Tongue (tissue), 2 donors: ENCODE measurements around the gene SLX4IP. TPM values are rescaled to one million over a fixed set of nuclear protein-coding genes. Genes with fewer than 3 reads are reported as not detected.

ENCODE experiments used
- DNase-seq: peaks from one replicate; pipeline ENCODE4 v3.0.0-alpha.2; 2015
- total RNA-seq: library from RNA; depleted of rRNA; stranded (reverse); fragments of >200 nt; gene quantifications from one replicate; pipeline ENCODE4 v1.2.3, GENCODE V29; 2014

The SLX4IP gene
- total RNA-seq, 1 donor from 2014 or later = 7.6 TPM

GRCh38 chr20:10522328-10522727 lies 87.2 kb downstream of the SLX4IP start:
- no peak for DNase-seq

GRCh38 chr20:10523443-10523842 lies 88.3 kb downstream of the SLX4IP start:
- DNase-seq = no peak

- DNase-seq = peak; percentile 91
Observed at GRCh38 chr20:10524034-10524476, 89.0 kb downstream of the SLX4IP start.

DNA sequence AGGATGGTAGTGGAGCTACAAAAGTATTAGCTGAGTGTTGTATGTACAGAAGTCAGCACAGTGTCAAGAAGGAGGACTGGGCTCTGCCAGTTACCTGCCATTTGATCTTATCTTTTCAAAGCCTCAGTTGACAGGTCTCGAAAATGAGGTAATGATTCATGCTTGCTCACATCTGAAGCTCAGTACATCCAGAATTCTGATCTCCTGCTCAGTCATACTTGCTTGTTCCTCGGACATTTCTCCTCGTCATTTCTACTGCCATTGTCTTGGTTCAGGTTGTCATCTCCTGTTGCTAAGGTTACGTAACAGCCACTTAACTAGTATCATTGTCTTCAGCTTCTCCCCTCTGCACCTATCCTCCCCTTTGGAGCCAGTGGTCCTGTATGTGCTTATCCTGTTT lies 89.5 kb downstream of the SLX4IP start:
- peak; percentile 13 for DNase-seq

DNA sequence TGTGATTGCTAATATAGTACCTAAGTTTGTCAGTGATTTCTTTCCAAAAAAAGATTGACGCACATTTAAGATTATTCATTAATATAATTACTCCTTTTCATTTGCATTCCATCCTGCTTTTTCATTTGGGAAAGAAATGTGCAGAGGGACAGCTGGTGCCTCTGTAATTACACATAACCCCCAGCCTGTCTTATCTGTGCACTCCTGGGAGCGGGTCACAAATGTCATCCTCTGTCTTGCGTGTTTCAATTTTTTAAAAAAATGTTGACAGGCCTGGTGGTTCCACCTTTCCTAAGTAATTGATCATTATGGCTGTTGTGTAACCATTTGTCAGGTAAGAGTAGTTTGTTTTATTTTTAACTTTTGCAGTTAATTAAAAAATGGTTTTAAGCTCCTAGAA lies 92.7 kb downstream of the SLX4IP start:
- no peak for DNase-seq

GRCh38 chr20:10530883-10531282 lies 95.8 kb downstream of the SLX4IP start:
- no peak for DNase-seq

- DNase-seq = no peak
Observed at GRCh38 chr20:10531848-10532247, 96.7 kb downstream of the SLX4IP start.

- DNase-seq = no peak
Observed at GRCh38 chr20:10532361-10532760, 97.3 kb downstream of the SLX4IP start.

- DNase-seq = peak; percentile 86
Observed at GRCh38 chr20:10536531-10536930, 101.4 kb downstream of the SLX4IP start.

DNA sequence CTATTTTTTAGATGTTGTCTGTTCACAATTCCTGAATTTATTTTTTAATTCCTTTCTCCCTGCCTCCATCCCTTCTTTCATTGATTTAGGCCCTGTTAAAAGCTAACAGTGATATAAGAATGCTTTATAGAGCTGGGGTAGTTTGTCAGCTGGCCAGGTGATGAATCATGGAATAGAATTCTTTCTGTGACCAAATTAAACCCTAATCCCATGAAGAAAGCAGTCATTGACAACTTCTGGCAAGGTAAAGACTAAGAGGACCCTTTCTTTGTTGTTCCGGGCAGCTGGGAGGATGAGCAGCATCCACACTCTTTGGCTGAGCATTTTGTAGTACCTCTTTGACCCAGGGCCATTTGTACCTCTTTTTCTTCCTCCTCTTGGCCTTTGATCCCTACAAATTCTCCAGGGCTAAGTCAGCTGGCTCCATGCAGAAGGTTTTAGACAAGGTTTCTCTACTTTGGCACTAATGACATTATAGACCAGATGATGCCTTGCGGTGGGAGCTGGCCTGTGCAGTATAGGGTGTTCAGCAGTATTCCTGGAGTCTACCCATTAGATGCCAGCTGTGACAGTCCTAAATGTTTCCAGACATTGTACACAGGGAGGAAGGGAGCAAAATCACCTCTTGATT lies 102.9 kb downstream of the SLX4IP start:
- DNase-seq = no peak

DNA sequence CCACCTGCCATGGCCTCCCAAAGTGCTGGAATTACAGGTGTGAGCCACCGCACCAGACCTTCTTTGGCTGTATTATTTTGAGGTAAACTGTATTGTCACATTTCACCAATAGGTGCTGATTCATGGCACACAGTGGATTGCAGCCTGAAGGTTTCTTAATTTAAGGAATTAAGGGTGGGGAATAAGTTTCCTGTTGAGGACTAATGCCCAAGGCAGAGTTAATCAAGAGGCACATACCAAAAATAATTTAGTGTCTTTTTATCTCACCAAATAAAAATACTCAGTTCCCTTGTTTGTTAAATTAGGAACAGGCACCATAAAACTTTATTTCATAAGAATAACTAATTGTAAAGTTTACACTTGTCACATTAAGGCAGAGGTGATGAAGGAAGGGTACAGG lies 103.7 kb downstream of the SLX4IP start:
- DNase-seq = no peak

DNA sequence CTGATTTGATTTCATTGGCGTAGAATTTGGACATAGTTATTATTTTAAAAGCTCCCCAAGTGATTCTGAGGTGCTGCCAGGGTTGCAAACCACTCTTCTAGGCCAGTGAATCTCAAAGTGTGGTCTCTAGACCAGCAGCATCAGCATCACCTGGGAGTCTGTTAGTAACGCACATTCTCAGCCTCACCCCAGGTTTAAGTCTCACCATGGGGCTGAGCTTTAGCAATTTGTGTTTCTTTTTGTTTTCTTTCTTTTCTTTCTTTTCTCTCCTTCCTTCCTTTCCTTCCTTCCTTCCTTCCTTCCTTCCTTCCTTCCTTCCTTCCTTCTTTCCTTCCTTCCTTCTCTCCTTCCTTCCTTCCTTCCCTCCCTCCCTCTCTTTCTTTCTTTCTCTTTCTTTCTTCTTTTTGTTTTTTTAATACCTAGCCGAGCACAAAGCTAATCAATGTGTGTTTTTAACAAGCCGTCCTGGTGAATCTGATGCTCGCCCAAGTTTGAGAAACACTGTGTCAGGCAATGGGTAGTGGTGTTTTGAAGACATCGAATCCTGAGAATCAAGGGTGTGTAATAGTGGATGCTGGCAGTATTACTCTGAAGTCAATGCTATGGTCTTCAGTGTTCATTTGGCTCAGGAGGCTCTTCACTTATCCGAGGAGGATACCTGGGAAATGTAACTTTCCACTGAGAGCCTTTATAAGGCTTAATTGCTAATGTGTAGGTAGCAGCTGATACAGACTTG lies 104.9 kb downstream of the SLX4IP start:
- DNase-seq = no peak

DNA sequence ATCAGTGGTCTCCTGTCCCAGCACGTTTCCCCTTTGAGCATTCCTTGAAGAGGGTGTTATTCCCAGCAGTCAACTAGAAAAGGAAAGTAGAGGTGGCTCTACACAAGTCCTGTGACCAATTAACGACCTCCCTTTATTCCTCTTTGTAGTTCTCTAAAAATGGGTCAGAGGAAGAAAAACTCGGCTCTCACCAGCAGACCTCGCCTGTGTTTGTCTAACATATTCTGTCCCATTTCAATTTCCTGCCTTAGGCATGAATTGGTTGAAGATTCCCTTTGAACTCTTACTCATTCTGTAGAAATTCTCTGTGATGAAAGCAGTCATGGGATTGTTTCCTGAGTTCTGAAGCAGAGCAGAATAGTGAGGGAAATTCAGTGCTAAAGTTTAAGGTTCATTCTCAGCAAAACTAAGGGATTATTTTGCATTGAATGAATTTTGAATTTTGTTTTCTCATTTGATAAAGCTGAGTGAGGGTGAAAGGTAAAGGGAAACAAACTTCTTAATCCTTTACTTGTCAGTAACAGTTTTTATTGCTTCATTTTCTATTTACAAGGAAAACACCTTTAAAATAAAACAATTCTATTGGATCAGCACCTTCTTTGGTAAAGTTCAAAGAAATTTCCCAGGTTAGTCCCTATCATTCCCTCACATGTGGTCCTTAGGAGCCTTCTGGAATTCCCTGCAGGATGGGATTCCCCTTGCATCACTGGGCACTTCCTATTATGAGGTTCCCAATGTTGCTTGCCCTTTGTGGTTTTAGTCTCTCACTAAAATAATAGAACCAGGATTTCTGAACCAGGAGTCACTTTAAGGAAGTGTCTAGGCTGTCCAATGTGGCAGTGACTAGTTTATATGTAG lies 105.8 kb downstream of the SLX4IP start:
- no peak for DNase-seq

DNA sequence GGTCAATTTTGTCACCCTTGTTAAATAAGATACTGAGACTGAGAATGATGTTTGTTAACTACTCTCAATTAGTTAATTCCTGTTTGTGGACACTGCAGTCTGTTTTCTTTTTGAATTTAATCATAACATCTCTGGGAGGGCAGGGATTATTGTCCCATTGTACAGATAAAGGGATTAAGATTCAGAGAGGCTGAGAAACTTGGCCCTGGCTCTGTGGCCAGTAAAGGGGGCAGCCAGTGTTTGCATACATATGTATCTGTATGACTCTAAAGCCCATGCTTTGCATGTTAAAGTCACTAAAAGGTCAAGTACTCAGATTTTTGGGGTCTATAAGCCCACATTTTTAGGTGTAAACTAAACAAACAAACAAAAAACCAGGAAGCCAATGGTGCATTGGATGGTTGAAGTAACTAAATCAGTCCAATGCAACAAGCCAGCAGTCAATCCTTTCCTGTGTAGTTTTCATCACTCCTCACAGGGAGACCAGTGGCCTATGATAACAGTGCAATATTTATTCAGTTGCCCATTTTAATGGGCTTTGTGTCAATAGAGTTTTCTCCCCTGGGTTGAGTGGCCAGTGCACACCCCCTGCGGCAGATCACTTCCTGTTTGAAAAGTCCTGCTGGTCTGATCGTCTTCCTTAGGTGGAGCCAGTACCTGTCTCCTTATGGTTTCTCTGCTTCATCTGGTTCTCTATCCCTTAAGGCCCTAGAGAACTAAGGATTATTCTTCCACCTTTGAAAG lies 106.7 kb downstream of the SLX4IP start:
- DNase-seq = no peak

DNA sequence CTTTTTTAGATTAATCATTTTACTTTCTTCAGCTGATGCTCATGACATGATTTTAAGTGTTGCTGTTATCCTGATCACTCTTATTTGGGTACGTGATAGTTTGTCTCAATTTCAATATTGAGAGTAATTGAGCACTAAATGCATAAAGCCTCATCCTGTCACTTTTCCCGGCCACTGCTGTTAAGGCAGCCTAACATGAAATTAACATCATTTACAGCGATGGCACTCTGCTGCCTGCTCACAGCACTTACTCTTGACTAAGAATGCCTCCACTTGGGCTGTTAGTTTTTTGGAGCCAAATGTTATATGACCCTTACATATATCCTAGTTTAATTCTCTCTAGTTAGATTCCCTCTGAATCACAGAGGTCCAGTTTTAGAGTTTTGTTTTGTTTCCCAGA lies 107.3 kb downstream of the SLX4IP start:
- no peak for DNase-seq

DNA sequence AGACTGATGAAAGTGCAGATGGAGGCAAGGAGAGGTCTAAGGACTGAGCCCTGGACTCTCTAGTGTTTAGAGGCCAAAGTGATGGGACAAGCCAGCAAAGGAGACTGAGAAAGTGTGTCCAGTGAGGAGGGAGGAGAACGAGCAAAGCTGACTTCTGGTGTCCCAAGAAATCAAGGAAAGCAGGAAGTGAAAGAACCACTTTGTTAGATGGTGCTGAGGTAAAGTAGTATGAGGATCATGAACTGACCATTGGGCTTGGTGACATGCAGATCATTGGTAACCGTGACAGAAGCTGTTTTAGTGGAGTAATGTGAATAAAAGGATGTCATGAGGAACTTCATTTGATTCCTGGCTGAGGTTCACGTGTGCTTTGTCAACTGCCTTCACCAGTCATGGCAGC lies 108.4 kb downstream of the SLX4IP start:
- DNase-seq = no peak

GRCh38 chr20:10547276-10548114 lies 112.4 kb downstream of the SLX4IP start:
- no peak for DNase-seq

DNA sequence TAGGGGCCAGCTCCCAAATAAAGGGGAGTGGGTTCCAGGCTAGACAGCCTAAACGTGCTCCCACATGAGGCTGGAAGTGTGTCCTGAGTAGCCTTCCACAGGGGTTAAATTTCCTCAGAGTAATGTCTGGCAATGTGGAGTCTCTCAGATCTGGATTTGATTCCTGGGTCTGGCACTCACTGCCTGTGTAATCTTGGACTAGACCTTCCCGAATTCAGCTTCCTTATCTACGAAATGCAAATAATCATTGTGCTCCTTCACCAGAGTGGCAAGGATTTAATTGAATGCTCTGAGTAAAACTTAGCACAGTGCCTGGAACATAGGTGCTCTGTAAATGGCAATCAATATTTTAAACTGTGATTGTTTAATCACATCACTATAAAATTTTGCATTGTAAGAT lies 114.4 kb downstream of the SLX4IP start:
- no peak for DNase-seq

GRCh38 chr20:10550204-10551118 lies 115.4 kb downstream of the SLX4IP start:
- DNase-seq = no peak
